ENCODE measurements around the gene SLC4A8.

Gene SLC4A8

GRCh38 chr12:51395283-51396230, 29.1 kb upstream of the SLC4A8 start:
- DNase-seq (ENCODE audit: low read depth in 2 of 3, low spot score in 1 of 3): peak in 1 of 3 donors; percentile 29

GRCh38 chr12:51397670-51398069, 27.0 kb upstream of the SLC4A8 start:
- DNase-seq (ENCODE audit: low read depth in 2 of 3, low spot score in 1 of 3): no peak

- DNase-seq (ENCODE audit: low read depth in 2 of 3, low spot score in 1 of 3): no peak
These were observed 24.7 kb upstream of the SLC4A8 start for GRCh38 chr12:51399891-51400290.

- DNase-seq (ENCODE audit: low read depth in 2 of 3, low spot score in 1 of 3): no peak
These were observed 23.6 kb upstream of the SLC4A8 start for GRCh38 chr12:51401020-51401419.

GRCh38 chr12:51401486-51401885, 23.1 kb upstream of the SLC4A8 start:
- DNase-seq (ENCODE audit: low read depth in 2 of 3, low spot score in 1 of 3): no peak

- no peak for DNase-seq (ENCODE audit: low read depth in 2 of 3, low spot score in 1 of 3)
These were observed 22.7 kb upstream of the SLC4A8 start for GRCh38 chr12:51401900-51402299.

- no peak for DNase-seq (ENCODE audit: low read depth in 2 of 3, low spot score in 1 of 3)
These were observed 21.5 kb upstream of the SLC4A8 start for GRCh38 chr12:51403159-51403558.

GRCh38 chr12:51403681-51404136, 20.9 kb upstream of the SLC4A8 start:
- DNase-seq (ENCODE audit: low read depth in 2 of 3, low spot score in 1 of 3): no peak

- DNase-seq (ENCODE audit: low read depth in 2 of 3, low spot score in 1 of 3): no peak
These were observed 20.0 kb upstream of the SLC4A8 start for GRCh38 chr12:51404627-51405026.

- no peak for DNase-seq (ENCODE audit: low read depth in 2 of 3, low spot score in 1 of 3)
These were observed 18.8 kb upstream of the SLC4A8 start for GRCh38 chr12:51405801-51406207.

- no peak for DNase-seq (ENCODE audit: low read depth in 2 of 3, low spot score in 1 of 3)
These were observed 18.3 kb upstream of the SLC4A8 start for GRCh38 chr12:51406290-51406689.

- DNase-seq (ENCODE audit: low read depth in 2 of 3, low spot score in 1 of 3): no peak
These were observed 17.8 kb upstream of the SLC4A8 start for GRCh38 chr12:51406859-51407258.

- DNase-seq (ENCODE audit: low read depth in 2 of 3, low spot score in 1 of 3): no peak
These were observed 17.0 kb upstream of the SLC4A8 start for GRCh38 chr12:51407604-51408003.

GRCh38 chr12:51409846-51410245, 14.8 kb upstream of the SLC4A8 start:
- DNase-seq (ENCODE audit: low read depth in 2 of 3, low spot score in 1 of 3): no peak

- no peak for DNase-seq (ENCODE audit: low read depth in 2 of 3, low spot score in 1 of 3)
These were observed 11.5 kb upstream of the SLC4A8 start for GRCh38 chr12:51413149-51413548.

- DNase-seq (ENCODE audit: low read depth in 2 of 3, low spot score in 1 of 3): no peak
These were observed 10.8 kb upstream of the SLC4A8 start for GRCh38 chr12:51413791-51414190.

GRCh38 chr12:51415931-51416330, 8.7 kb upstream of the SLC4A8 start:
- DNase-seq (ENCODE audit: low read depth in 2 of 3, low spot score in 1 of 3): no peak

GRCh38 chr12:51417826-51418225, 6.8 kb upstream of the SLC4A8 start:
- DNase-seq (ENCODE audit: low read depth in 2 of 3, low spot score in 1 of 3): no peak

GRCh38 chr12:51419425-51420193, 5.0 kb upstream of the SLC4A8 start:
- no peak for DNase-seq (ENCODE audit: low read depth in 2 of 3, low spot score in 1 of 3)

- peak; percentile 9 to 65 (median 23) for DNase-seq (ENCODE audit: low read depth in 2 of 3, low spot score in 1 of 3)
These were observed 3.3 kb upstream of the SLC4A8 start for GRCh38 chr12:51421266-51421884.

- DNase-seq (ENCODE audit: low read depth in 2 of 3, low spot score in 1 of 3): no peak
These were observed 453 bp upstream of the SLC4A8 start for GRCh38 chr12:51424094-51424661.

All from stimulated activated CD4-positive, alpha-beta T cell treated with anti-CD3 and anti-CD28 coated beads, Interleukin-12 subunit alpha, Interleukin-12 subunit beta, amount 100 ng/mL, for 48 hours (primary cell).